ENCODE measurements around the gene CUX1. TPM values are rescaled to one million over a fixed set of nuclear protein-coding genes. Genes with fewer than 3 reads are reported as not detected.
"Not testable (repeated sequence)": the region's sequence is repeated elsewhere in the genome, so short reads cannot be mapped to it uniquely, and the experiment has no call there.

The CUX1 gene
- polyA plus RNA-seq, 1 experiment = 29.7 TPM

DNA sequence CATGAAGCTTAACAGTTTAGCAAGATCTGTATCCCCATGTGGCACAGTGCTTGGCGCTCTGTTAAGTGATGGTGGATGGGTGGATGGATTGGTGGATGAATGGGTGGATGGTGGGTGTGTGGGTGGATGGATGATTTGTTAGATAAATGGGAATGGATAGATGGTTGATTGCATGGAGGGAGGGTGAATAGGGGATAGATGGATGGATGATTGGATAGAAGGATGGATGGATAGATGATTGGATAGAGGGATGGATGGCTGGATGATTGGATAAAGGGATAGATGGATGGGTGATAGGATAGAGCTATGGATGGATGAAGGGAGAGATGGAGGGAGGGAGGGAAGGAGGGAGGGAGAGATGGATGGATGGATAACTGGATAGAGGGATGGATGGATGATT, 229.7 kb downstream of the CUX1 start:
- Histone ChIP-seq H3K27me3 (ENCODE audit: control insufficient read depth, insufficient read depth, low read length) (no peaks in the 10 kb centered on the region), H3K27ac (ENCODE audit: low read depth, low read length) (no peak overlapping the region), H3K4me3 (ENCODE audit: low read depth, low read length) (no peak overlapping the region), H3K9me3 (ENCODE audit: control insufficient read depth, insufficient read depth, low read length) (no peaks in the 10 kb centered on the region)
- TF ChIP-seq, protein P1, sequence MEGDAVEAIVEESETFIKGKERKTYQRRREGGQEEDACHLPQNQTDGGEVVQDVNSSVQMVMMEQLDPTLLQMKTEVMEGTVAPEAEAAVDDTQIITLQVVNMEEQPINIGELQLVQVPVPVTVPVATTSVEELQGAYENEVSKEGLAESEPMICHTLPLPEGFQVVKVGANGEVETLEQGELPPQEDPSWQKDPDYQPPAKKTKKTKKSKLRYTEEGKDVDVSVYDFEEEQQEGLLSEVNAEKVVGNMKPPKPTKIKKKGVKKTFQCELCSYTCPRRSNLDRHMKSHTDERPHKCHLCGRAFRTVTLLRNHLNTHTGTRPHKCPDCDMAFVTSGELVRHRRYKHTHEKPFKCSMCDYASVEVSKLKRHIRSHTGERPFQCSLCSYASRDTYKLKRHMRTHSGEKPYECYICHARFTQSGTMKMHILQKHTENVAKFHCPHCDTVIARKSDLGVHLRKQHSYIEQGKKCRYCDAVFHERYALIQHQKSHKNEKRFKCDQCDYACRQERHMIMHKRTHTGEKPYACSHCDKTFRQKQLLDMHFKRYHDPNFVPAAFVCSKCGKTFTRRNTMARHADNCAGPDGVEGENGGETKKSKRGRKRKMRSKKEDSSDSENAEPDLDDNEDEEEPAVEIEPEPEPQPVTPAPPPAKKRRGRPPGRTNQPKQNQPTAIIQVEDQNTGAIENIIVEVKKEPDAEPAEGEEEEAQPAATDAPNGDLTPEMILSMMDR (IDR thresholded peaks at IDR 0.05; ENCODE audit: low read depth, low read length) = no peak
- no peak for DNase-seq (ENCODE audit: low read depth, low spot score)
- ChIA-PET CTCF (no interaction called here), POLR2A (no interaction called here)

- POLR2A ChIA-PET = no interaction called here
- TF ChIP-seq, protein P1 (IDR thresholded peaks at IDR 0.05; ENCODE audit: low read depth, low read length) = no peak
- Histone ChIP-seq H3K27ac (ENCODE audit: low read depth, low read length) (no peak overlapping the region), H3K9me3 (ENCODE audit: control insufficient read depth, insufficient read depth, low read length) (peaks cover 3% of the 10 kb centered on the region; the same call in 1 of the 2 replicates), H3K4me3 (ENCODE audit: low read depth, low read length) (no peak overlapping the region), H3K27me3 (ENCODE audit: control insufficient read depth, insufficient read depth, low read length) (no peaks in the 10 kb centered on the region)
- DNase-seq (ENCODE audit: low read depth, low spot score) = no peak
- CTCF ChIA-PET = no interaction called here
These were observed 232.3 kb downstream of the CUX1 start for GRCh38 chr7:102049765-102050164.

- H3K27ac ChIP-seq (ENCODE audit: low read depth, low read length) = no peak overlapping the region
- no peak for DNase-seq (ENCODE audit: low read depth, low spot score)
- POLR2A ChIA-PET = no interaction called here
- CTCF ChIA-PET = interaction anchor here (0.6 kb wide), 1 partner anchor 237 kb away, joined by 6 read pairs; no protein-coding TSS in a partner anchor
- peaks cover 3% of the 10 kb centered on the region for H3K9me3 ChIP-seq (ENCODE audit: control insufficient read depth, insufficient read depth, low read length)
- TF ChIP-seq, protein P1 (IDR thresholded peaks at IDR 0.05; ENCODE audit: low read depth, low read length) = no peak
- H3K27me3 ChIP-seq (ENCODE audit: control insufficient read depth, insufficient read depth, low read length) = no peaks in the 10 kb centered on the region
- no peak overlapping the region for H3K4me3 ChIP-seq (ENCODE audit: low read depth, low read length)
These were observed 233.5 kb downstream of the CUX1 start for GRCh38 chr7:102050864-102051460.

DNA sequence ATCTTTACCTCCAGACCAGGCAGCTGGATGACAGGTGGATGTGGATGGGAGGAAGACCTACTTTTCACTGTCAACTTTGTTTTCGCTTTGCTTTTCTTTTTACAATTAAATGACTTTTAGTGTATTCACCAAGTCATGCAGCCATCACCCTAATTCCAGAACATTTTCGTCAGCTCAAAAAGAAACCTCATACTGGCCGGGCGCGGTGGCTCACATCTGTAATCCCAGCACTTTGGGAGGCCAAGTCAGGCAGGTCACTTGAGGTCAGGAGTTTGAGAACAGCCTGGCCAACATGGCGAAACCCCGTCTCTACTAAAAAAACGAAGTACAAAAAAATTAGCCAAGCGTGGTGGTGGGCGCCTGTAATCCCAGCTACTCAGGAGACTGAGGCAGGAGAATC, 234.3 kb downstream of the CUX1 start:
- H3K27me3 ChIP-seq (ENCODE audit: control insufficient read depth, insufficient read depth, low read length); DNase-seq (ENCODE audit: low read depth, low spot score); H3K4me3 ChIP-seq (ENCODE audit: low read depth, low read length); CTCF ChIA-PET; POLR2A ChIA-PET; H3K27ac ChIP-seq (ENCODE audit: low read depth, low read length); H3K9me3 ChIP-seq (ENCODE audit: control insufficient read depth, insufficient read depth, low read length): not testable (repeated sequence)

GRCh38 chr7:102054158-102054557, 236.7 kb downstream of the CUX1 start:
- ChIA-PET POLR2A (no interaction called here), CTCF (interaction anchor here (0.6 kb wide), 1 partner anchor 9 kb away, joined by 4 read pairs; no protein-coding TSS in a partner anchor)
- H3K27ac ChIP-seq (ENCODE audit: low read depth, low read length) = no peak overlapping the region
- no peaks in the 10 kb centered on the region for H3K27me3 ChIP-seq (ENCODE audit: control insufficient read depth, insufficient read depth, low read length)
- H3K4me3 ChIP-seq (ENCODE audit: low read depth, low read length) = no peak overlapping the region
- H3K9me3 ChIP-seq (ENCODE audit: control insufficient read depth, insufficient read depth, low read length) = peaks cover 7% of the 10 kb centered on the region
- DNase-seq (ENCODE audit: low read depth, low spot score) = no peak
- TF ChIP-seq, protein P1 (IDR thresholded peaks at IDR 0.05; ENCODE audit: low read depth, low read length) = no peak

Measured in AG04450 (cell line).